Thyroid gland (tissue), 4 donors: ENCODE data around the gene HCK.

ENCODE experiments used
- POLR2A ChIP-seq, 2 donors: fragments of 450-650 bp; IDR thresholded peaks; one replicate each; pipeline ENCODE4 v1.6.1; 2017; ENCODE audit warnings: antibody characterized with exemption in 2 of 2, mild to moderate bottlenecking in 2 of 2, moderate library complexity in 1 of 2
- TF ChIP-seq, protein P1 (sequence below), 6 experiments: fragments of 200-600 bp in 3 of 6; fragments of 450-650 bp in 3 of 6; sonication (generic) in 3 of 6; IDR thresholded peaks; one replicate each; pipeline ENCODE4 v1.5.1; 2016 to 2019; ENCODE audit warnings: antibody characterized with exemption in 6 of 6, mild to moderate bottlenecking in 2 of 6, inconsistent platforms in 1 of 6, moderate library complexity in 1 of 6

DNA sequence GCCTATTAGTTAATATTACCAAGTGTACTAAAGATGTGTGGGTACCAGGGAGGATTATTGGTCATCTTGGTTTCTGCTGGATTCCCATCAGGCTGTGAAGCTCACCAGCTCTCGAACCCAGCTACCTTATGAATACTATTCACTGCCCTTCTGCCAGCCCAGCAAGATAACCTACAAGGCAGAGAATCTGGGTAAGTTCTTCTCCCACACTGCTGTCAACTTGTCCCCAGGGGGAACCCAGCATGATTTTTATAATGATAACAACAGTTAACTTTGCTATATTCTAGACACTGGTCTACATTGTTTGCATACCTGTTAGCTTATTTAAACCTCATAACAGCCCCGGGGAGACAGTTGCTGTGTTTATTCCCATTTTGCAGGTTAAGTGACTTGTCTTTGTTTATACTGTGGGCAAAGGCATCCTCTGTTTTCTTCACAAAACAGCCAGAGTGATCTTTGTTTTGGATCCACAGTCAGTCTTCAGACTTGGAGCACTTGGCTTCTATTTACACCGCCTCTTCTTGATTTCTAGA is 84.0 kb downstream of the HCK start:
- no peak for TF ChIP-seq POLR2A (IDR thresholded peaks at IDR 0.05)
- TF ChIP-seq, protein P1, sequence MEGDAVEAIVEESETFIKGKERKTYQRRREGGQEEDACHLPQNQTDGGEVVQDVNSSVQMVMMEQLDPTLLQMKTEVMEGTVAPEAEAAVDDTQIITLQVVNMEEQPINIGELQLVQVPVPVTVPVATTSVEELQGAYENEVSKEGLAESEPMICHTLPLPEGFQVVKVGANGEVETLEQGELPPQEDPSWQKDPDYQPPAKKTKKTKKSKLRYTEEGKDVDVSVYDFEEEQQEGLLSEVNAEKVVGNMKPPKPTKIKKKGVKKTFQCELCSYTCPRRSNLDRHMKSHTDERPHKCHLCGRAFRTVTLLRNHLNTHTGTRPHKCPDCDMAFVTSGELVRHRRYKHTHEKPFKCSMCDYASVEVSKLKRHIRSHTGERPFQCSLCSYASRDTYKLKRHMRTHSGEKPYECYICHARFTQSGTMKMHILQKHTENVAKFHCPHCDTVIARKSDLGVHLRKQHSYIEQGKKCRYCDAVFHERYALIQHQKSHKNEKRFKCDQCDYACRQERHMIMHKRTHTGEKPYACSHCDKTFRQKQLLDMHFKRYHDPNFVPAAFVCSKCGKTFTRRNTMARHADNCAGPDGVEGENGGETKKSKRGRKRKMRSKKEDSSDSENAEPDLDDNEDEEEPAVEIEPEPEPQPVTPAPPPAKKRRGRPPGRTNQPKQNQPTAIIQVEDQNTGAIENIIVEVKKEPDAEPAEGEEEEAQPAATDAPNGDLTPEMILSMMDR (IDR thresholded peaks at IDR 0.05) = no peak
